HG03442 (cell line): ENCODE data around the gene ZDHHC24.
"Not testable (repeated sequence)": the region's sequence is repeated elsewhere in the genome, so short reads cannot be mapped to it uniquely, and the experiment has no call there.

Experiments used
- ATAC-seq: cut with Tn5 transposase; IDR thresholded peaks from one replicate; pipeline ENCODE4 v1.9.1; 2021; ENCODE audit warnings: mild to moderate bottlenecking, moderate library complexity; ENCODE audit not compliant: unreplicated experiment

Gene ZDHHC24, protein sequence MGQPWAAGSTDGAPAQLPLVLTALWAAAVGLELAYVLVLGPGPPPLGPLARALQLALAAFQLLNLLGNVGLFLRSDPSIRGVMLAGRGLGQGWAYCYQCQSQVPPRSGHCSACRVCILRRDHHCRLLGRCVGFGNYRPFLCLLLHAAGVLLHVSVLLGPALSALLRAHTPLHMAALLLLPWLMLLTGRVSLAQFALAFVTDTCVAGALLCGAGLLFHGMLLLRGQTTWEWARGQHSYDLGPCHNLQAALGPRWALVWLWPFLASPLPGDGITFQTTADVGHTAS

DNA sequence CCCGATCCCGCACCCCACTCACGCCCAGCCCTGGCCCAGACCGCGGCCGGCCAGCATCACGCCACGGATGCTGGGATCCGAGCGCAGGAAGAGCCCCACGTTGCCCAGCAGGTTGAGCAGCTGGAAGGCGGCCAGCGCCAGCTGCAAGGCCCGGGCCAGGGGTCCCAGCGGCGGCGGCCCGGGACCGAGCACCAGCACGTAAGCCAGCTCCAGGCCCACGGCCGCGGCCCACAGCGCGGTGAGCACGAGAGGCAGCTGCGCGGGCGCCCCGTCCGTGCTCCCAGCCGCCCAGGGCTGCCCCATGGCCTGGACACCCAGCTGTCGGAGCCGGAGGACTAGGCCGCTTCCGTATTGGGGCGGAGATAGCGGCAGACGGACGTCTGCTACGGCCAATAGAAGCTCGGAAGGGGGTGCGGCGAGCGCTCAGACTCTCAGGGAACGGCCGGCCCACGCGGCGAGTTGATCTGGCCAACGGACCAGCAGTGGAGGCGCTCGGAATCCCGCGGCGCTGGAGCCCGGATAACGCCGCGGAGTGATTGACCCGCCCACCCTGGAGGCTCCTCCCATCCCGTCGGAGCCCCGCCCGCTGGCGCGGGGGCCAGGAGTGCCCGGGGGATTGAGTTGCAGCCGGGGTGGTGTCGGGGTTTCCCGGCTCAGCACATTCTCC is at the start of gene ZDHHC24:
Gene ZDHHC24 (minus strand): TSS at position 348 of the 667 bp plus-strand sequence. CDS start 45 bp downstream, at position 303.
- peak; percentile 88 for ATAC-seq

DNA sequence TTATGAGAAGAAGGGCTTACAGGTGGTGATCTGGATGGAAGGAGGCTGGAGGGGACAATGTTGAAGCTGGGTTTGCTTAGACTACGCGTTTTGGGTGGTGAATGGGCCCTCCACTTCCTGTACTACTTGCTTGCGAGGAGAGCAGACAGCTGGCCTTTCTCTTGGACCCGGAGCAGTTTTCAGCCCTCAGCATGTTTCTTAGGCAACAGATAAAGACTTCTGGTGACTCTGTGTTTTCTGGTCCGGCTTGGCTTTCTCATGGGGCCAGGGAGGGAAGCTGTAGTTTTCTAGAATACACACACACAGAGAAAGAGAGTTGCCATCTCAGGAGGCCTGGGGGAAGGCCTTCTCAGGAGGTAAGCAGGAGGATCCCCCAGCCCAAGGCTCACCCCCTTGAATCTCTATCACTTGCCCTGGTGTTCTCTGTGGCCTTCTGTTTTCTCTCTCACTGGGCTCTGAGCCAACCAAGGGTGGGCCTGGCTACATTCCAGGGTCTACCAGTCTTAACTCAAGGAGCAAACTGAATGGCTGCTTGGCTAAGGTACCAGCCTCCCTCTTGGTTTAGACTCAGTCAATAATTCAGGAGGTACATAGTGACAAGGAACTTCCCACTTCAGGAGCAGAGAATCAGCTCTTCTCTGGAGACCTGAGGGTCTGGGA is 49.5 kb upstream of the ZDHHC24 start:
- ATAC-seq: no peak

DNA sequence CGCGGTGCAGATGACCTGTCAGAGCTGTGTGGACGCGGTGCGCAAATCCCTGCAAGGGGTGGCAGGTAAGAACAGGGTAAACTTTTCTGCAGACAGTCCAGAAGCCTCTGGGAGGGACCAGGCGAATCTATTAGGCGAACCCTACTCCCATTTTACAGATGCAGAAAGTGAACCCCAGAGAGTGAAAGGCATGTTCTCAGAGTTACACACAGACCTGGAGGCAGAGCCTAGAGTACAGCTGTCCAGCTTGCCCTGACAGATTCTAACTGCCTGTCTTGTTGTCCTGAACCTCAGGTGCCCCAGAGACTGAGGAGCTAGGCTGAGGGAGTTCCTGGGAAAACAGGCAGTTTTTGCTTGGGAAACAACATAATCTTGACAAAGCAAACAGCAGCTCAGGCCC is 47.8 kb upstream of the ZDHHC24 start:
- no peak for ATAC-seq

DNA sequence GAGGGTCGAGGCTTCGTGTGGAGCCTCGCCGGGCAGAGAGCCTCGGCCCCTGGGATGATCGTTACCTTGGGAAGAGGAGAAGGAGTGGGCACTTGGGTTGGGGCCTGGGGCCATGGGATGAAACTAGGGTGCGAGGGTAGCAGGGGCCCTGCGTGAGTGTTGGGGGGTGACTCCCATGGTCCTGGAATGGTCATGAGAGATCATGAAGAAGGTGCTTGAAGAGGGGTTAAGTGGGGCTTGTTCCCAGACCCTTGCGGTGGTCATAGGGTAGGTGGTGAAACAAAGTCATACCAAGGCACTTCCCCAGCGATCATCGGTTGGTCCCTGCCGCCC is 47.4 kb upstream of the ZDHHC24 start:
- ATAC-seq: peak; percentile 15

DNA sequence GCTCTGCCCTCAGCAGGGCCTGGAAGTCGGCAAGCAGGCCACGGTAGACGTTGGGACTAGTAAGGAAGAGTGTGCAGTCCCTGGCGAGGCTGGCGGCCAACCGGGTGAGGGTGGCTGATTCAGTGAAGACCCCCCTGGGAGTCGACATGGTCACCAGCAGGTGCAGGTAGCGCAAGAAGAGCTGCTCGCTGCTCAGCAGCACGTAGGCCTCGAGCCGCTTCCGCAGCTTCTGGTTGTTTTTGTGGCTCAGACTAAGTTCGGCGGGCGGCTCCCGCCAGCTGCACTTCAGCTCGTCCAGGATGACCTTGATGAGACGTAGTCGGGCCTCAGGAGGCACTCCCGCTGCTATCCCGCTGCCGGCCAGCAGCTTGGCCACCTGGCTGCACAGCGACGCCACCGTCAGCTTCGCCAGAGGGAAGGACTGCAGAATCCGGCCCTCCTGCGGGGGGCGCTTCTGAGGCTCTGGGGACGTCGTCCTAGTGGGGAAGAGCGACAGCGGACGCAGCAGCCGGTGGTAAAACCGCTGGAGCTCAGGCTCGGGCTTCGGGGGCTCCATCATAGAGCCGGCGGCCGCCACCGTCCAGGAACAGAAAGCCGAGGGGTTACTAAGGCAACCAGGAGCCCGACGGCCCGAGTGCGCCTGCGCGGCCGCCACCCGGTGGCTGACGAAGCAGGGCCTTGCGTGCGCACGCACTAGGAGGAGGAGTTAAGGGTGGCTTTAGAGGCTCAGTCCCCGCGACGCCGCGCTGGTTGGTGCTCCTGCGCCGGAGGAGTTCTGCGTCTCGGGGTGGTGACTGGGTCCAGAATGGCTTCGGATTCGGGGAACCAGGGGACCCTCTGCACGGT is 46.8 kb upstream of the ZDHHC24 start, which contains the start of the genes CCDC87 and CCS:
Gene CCDC87 (minus strand): TSS at position 607 of the 846 bp plus-strand sequence. CDS start 48 bp downstream, at position 559.
Gene CCS (plus strand): TSS at position 729 of the 846 bp plus-strand sequence. CDS start 77 bp downstream, at position 806.
- ATAC-seq: peak; percentile 90

DNA sequence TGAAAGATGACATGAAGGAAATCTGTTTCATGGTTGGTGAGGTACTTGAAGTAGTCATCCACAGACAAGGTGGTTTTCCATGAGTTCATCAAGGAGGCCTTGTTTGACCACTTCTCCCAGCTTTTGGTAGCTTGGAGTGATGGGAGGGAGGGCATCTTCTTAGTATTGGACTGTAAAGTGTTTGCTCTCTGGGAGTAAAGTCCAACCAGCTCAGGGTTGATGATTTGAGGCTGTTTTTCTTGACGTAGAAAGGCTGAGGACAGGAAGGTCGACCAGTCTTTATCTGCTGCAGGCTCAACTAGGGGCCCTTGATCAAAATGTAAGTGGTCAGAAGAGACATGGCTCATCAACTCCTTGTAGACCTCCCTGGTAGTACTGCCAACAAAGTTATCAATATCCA is 45.3 kb upstream of the ZDHHC24 start:
- no peak for ATAC-seq

DNA sequence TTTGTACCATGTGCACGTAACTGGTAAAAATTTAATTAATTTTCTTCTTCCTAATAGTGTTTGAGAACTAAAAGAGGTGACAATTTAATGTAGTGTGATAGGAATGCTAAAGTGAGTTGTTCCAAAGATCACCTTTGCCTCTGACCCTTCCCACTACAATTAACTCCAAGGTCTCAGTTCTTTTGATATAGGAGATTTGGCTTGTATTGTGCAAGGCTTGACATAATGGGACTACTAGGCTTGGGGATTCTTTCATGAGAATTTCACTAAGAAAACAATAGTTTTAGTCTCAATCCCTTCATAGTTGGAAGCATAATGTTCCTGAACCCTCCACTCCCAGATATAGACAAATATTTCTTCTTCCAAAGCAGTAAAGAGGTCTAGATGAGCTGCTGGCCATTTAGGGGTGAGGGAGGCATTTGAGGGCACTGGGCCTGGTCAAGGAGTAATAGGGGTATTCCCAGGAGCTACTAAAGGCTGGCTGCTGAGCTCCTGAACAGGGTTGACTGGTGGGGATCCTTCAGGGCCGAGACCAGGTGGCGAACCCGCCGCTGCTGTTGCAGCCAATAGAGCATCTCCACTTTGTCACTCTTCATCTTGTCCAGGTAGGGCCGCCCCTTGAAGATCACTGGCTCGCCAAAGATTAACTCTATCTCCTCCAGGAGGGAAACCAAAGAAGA is 44.3 kb upstream of the ZDHHC24 start:
- no peak for ATAC-seq

DNA sequence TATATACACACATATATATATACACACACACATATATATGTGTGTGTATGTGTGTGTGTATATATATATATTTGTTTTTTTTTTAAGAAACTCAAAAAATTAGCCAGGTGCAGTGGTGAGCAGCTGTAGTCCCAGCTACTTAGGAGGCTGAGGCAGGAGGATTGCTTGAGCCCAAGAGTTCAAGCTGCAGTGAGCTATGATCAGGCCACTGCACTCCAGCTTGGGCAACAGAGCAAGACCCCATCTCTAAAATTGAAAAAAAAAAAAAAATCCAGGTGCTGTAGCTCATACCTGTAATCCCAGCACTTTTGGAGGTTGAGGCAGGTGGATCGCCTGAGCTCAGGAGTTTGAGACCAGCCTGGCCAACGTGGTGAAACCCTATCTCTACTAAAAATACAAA is 43.5 kb upstream of the ZDHHC24 start:
- ATAC-seq: not testable (repeated sequence)

DNA sequence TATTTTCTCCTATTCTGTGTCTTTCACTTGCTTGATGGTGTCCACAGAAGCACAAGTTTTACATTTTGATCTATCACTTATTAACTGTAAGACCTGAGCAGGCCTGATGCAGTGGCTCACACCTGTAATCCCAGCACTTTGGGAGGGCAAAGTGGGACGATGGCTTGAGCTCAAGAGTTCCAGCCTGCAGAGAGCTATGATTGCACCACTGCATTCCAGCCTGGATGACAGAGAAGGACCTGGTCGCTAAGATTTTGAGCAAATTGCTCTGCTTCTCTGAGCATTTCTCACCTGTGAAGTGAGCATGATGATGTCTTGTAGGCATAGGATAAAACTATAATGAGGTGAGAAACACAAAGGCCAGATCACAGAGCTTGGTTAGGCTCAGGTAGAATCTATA is 40.3 kb upstream of the ZDHHC24 start:
- no peak for ATAC-seq

DNA sequence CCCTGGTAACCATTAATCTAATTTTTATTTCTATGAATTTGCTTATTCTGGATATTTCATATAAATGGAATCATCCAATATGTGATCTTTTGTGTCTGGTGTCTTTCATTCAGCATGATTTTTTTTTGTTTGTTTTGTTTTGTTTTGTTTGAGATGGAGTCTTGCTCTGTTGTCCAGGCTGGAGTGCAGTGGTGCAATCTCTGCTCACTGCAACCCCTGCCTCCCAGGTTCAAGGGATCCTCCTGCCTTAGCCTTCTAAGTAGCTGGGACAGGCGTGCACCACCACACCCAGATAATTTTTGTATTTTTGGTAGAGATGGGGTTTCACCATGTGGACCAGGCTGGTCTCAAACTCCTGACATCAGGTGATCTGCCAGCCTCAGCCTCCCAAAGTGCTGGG is 39.6 kb upstream of the ZDHHC24 start:
- ATAC-seq: not testable (repeated sequence)

DNA sequence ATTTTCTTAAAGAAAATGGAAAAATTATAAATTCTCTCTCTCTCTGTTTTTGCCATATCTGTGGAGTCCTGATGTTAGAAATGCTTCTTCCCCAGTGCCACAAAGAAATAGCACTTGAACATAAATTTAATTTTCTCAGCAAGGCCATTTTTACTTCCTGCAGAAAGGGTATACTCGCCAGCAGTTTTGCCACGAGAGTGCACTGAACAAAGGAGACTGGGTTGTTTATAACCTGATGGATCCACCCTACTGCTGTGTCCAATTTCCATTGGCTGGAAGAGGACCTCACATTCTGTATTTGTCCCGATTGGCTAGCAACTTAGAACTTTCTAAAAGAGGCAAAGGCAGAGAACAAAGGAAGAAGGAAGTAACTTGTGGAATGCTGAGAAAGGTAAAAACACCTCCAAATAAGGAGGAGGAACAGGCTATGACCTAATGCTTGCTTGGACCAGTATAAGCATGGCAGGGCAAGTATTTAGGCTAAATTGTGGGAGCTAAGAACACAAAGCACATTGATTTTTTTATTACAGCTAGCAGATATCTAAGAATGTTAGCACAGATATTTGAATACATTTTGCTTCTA is 36.8 kb upstream of the ZDHHC24 start:
- not testable (repeated sequence) for ATAC-seq

DNA sequence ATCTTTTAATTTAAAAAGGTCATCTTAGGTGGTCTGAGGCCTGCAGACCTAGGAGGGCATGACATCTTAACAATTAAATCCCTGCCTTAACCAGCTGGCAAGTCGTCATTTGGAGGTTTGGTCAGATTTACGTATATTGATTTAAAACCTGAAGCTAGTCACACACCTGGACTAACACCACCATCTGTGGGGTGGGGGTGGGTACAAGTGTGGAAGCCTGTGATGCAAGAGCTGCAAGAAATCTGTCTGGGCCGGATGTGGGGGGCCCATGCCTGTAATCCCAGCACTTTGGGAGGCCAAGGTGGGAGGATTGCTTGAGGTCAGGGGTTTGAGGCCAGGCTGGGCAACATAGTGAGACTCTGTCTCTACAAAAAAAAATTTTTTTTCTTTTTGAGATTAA is 35.4 kb upstream of the ZDHHC24 start:
- ATAC-seq: no peak

DNA sequence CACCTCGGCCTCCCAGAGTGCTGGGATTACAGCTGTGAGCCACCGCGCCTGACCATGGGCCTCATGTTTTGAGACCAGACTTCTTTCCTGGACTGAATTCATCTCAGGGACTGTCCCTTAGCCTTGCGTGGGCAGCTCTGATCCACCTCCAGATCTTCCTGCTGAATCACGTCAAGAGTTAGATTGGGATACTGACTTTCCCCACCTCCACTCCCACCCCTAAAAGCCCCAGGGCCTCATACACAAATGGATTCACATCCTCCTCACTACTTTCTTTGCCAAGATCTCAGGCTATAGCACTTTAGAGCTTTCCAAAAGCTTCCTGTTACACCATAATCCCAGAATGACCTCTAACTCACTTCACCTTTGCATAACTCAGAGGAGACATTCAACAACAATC is 35.0 kb upstream of the ZDHHC24 start:
- no peak for ATAC-seq

DNA sequence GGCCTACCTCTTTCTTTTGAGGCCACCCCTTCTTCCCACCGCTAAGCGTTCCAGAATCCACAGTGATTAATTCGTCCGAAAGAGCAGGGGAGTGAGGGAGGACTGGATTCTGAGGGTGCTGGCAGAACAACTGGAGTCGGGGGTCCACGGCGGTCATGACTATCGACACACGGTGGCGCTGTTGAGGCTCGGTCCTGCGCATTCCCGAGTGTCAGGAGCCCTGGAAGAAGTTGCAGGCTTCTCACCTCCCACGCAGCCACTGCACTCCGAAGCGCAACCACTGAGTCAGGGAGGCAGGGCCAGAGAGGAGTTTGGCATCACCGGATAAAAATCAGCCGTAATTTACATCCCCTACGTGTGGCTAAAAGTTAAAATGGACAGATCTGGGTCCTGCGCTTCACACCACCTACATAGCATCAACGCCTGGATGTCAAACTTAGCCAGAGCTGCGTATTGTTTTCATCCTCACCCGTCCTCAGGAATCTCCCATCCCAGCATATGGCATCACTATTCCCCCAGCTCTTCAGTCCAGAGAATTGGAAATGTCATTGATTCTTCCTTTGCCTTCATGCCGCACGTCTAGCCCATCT is 33.3 kb upstream of the ZDHHC24 start:
- no peak for ATAC-seq

DNA sequence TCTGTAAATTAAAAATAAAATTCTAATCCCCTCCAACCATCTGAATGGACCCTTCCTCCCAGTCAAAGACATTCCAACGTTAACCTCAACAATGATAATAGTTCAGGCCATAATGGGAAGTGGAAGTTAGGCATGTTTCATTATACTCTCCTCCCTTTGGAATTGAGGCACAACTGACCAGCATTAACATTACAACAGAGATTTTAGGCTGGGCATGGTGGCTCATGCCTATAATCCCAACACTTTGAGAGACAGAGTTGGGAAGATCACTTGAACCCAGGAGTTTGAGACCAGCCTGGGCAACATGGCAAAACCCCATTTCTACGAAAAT is 25.0 kb upstream of the ZDHHC24 start:
- no peak for ATAC-seq

DNA sequence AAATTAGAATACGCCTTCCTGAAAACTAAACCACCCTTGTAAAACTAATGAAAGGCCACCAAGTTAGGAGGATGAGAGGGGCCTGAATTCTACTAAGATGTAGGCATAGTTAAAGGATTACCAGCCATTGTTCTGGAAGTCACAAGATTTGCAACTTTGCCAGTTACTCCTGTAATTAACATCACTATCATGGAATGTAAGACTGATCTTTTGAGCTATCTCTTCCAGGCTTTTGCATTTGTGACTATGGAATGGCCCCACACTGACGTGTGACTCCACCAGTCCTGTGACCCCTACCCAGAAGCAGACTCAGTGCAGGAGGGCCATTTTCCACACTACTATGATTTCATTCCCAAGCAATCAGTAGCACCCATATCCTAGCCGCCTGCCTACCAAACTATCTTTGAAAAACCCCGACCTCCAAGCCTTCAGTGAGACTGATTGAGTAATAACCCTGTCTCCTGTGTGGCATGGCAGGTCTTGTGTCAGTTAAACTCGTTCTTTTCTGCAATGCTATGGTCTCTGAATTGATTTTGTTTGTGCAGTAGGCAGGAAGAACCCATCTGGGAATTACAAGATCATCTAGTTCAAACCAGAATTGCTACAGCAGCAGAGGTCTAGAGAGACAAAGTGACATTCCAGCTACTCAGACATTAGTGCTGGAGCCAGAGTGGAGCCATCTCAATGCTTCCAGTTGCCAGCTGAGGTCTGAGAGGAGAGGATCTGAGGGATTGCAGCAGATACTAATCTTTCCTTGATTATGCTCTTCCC is 24.4 kb upstream of the ZDHHC24 start:
- no peak for ATAC-seq

DNA sequence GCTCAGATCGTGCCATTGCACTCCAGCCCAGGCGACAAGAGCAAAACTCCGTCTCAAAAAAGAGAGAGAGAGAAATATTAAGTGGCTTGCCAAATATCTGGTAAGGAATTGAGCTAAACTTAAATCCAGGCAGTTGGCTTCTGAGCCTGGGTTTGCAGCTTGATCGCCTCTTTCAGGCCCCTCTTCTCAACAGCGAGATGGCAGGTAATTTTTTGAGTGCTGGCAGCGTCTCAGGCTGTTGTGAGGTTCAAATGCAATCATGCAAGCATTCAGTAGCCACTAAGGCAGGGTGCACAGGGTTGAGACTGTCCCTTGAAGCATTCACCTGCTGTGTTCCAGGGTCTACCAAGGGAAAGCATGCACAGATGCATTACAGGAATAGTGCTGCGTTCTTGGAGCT is 23.2 kb upstream of the ZDHHC24 start:
- ATAC-seq: no peak

DNA sequence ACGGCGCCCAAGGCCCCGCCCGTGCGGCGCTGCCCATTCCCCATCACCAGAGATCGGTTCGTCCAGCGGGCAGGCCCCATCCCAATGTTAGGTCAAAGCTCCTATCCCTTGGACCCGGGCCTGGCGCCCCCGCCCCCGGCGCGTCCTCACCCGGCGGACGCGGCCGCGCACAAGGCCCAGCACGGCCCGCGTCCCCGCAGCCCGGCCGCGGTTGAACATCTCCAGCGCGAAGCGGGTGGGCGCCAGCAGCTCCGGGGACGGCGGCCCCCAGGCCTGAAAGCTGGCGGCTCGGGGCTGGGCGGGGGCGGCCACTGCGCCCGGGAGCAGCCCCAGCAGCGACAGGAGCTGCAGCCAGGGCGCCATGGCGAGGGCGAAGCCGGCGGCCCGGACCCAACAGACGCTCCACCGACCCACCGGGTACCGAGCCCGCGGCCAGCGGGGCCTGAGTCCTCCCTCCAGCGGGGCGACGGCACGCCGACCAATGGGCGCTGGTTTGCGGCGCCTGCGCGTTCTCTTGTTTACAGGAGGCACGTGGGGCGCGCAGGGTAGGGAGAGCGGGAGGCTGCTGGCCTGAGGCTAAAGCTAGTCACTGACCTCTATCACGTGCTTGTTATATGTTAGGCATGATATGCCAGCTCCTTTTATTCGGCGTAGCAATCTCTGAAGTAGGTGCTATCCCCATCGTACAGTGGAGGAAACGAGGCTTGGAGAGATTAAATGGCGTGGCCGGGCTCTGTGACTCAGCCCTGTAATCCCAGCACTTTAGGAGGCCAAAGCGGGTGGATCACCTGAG is 22.5 kb upstream of the ZDHHC24 start, which contains the start of gene CTSF:
Gene CTSF (minus strand): TSS at position 483 of the 793 bp plus-strand sequence. CDS start 120 bp downstream, at position 363.
- no peak for ATAC-seq
